GM21528 (cell line): ENCODE measurements around the gene NETO2.

ENCODE experiments used
- ATAC-seq: cut with Tn5 transposase; IDR thresholded peaks from one replicate; pipeline ENCODE4 v1.9.1; 2021; ENCODE audit warnings: mild to moderate bottlenecking, moderate library complexity; ENCODE audit not compliant: unreplicated experiment, low FRiP score

NETO2 gene

GRCh38 chr16:47049901-47050583, 93.7 kb downstream of the NETO2 start:
- ATAC-seq, result no peak

- no peak for ATAC-seq
Observed at GRCh38 chr16:47047524-47048203, 96.1 kb downstream of the NETO2 start.

GRCh38 chr16:47046726-47047523, 96.8 kb downstream of the NETO2 start:
- no peak for ATAC-seq

DNA sequence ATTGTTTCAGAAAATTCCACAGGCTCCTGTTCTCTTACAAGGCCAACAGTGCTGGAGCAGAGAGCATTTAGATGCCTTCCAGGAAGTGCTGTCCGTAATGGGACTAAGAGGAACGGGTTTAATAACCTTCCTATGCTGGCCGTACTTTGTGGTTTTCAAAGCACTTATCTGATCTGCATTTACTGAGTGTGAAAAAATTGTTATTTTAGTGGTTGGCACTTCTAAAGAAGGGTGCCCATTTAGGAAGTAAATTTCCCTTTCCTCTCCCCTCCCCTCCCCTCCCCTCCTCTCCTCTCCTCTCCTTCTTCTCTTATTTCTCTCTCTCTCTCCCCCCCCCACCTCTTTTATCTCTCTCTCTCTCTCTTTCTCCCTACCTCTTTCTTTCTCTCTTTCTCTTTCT, 98.3 kb downstream of the NETO2 start:
- no peak for ATAC-seq

DNA sequence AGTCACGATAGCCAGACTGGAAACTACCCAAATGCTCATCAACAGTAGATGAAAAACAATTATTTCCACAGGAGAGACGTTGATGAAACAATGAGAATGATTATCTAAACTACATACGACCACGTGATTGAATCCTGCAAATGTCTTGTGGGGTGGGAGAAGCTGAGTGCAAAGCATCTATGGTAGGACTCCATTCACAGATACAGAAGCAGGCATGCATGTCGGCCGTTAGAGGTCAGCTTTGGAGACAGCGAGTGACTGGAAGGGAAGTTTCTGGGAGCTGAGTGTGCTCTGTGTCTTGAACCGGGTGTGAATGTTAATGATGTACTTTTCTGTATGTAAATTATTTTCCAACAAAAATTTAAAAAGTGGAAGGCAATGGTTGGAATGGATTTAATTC, 98.7 kb downstream of the NETO2 start:
- ATAC-seq, result no peak

DNA sequence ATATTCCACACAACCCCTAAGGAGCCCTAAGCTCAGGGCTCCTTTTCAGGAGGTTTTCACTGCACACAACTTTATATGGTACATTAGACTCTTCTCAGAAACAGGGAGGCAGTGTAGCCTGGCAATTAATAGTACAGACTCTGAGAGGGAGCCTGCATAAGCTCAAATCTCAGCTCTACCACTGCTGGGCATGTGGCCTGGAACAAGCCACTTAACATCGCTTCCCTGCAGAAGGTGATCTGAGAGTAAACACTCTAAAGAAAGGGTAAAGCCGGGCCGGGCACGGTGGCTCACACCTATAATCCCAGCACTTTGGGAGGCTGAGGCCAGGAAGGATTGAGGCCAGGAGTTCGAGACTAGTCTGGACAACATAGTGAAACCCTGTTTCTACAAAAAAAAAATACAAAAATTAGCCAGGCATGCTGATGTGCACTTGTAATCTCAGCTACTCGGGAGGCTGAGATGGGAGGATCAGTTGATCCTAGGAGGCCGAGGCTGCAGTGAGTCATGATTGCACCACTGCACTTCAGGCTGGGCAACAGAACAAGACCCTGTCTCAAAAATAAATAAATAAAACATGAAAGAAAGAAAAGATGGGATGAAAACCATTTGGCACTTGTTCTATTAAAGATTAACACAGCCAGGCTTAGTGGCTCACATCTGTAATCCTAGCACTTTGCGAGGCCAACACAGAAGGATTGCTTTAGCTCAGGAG, 99.6 kb downstream of the NETO2 start:
- no peak for ATAC-seq

DNA sequence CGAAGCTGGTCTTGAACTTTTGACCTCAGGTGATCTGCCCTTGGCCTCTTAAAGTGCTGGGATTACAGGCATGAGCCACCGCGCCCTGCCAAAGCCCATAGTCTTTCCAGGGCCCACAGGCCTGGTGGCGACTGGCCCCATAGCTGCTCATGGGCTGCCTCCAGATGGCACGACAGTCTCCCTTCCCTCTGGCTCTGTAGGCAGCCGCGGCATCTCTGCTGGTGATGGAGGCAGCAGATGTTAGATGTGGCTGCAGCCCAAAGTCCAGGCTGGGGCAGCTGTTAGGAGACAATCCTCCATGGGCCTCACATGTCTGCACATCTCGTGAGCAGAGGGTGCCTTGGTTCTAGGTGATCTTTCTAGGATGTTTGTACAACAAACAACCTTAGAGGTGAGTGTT, 100.5 kb downstream of the NETO2 start:
- ATAC-seq, result no peak

GRCh38 chr16:47037746-47038458, 105.8 kb downstream of the NETO2 start:
- ATAC-seq, result peak; percentile 91

GRCh38 chr16:47037396-47037745, 106.4 kb downstream of the NETO2 start:
- peak; percentile 39 for ATAC-seq

DNA sequence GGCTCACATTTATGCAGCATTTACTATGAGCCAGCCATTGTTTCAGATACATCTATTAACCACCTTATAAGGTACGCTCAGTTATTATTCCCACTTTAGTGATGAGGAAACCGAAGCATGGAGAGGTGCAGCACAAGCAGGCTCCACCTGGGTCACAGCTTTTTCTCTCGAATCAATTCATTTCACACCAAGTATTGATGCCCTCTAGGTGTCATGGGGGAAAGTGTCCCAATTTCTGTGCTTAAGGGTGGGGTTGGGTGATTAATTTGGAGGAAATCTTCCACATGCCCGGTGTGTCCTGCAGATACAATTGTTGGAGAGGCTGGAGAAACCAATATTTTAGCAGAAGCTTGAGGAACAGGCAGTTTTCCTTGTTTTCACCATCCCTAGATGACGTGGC, 107.5 kb downstream of the NETO2 start:
- no peak for ATAC-seq

DNA sequence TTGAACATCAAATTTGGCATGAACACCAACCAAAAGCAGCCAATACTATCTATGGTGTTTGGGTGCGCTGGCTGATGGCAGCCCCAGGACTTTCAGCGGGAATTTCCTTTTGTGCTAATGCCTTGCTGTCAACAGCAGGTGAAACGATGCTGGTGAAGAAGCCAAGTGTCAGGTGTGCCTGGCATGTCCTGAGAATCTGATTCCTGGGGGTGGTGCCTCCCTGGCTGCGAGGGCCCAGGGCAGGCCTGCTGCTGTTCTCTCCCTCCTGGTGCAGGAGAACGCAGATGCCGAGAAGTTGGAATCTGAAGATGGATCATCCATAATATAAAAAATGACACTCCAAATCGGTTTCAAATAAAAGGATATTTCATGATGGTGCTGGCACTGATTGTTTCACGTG, 108.3 kb downstream of the NETO2 start:
- ATAC-seq, result no peak

GRCh38 chr16:47034455-47034854, 109.3 kb downstream of the NETO2 start:
- no peak for ATAC-seq

GRCh38 chr16:47033176-47033575, 110.6 kb downstream of the NETO2 start:
- no peak for ATAC-seq

DNA sequence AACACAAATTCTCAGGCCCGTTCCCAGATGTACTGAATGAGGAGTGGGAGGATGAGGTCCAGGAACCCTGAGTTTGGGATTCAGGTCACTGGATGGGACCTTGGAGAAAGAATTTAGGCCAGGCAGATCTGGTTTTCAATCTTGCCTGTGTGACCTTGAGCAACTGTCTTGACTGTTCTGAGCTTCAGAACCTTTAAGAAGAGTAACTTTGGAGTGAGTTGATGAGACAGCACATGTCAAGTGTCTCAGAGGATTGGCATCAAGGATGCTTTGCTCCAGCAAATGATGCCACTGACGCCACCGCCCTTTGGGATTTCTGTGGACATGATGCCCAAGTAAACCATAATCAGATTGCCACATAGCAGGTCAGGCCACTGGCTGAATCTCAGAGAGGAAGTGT, 114.0 kb downstream of the NETO2 start:
- ATAC-seq, result no peak

GRCh38 chr16:47028767-47029377, 114.9 kb downstream of the NETO2 start:
- ATAC-seq, result no peak
